Superior temporal gyrus (tissue), 1 donor: ENCODE measurements around the gene OR52B6.
A peak's percentile ranks its signal among the peaks of the same experiment; 100 is the strongest.
"Not testable (repeated sequence)": the region's sequence is repeated elsewhere in the genome, so short reads cannot be mapped to it uniquely, and the experiment has no call there.

ENCODE experiments used
- DNase-seq: peaks from one replicate; pipeline ENCODE4 v3.0.0-alpha.2; 2016; ENCODE audit errors: extremely low spot score

The OR52B6 gene, protein sequence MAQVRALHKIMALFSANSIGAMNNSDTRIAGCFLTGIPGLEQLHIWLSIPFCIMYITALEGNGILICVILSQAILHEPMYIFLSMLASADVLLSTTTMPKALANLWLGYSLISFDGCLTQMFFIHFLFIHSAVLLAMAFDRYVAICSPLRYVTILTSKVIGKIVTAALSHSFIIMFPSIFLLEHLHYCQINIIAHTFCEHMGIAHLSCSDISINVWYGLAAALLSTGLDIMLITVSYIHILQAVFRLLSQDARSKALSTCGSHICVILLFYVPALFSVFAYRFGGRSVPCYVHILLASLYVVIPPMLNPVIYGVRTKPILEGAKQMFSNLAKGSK

DNA sequence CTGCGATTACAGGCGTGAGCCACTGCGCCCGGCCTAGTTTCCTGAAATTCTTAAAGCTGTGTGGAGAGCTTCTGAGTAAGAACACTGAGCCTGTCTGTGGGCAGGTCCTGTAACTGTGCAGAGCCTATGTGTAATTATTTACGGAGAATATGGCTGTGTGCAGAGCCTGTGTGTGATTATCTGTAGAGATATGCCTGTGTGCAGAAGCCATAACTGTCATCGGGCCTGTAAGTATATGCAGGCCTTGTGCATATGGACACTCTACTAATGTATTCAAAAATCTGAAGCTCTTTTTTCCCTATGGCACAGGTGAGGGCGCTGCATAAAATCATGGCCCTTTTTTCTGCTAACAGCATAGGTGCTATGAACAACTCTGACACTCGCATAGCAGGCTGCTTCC is at the start of gene OR52B6:
Gene OR52B6, plus strand, starts transcription at position 301 of the 400 bp plus-strand sequence. Its CDS starts 0 bp downstream, at position 301.
- DNase-seq: no peak

- no peak for DNase-seq
Observed at GRCh38 chr11:5531053-5531831, 49.4 kb upstream of the OR52B6 start.

GRCh38 chr11:5534046-5534445 is 46.6 kb upstream of the OR52B6 start:
- DNase-seq: no peak

GRCh38 chr11:5536482-5536881 is 44.2 kb upstream of the OR52B6 start:
- DNase-seq: no peak

GRCh38 chr11:5541427-5541826 is 39.2 kb upstream of the OR52B6 start:
- no peak for DNase-seq

GRCh38 chr11:5546457-5546856 is 34.2 kb upstream of the OR52B6 start:
- DNase-seq: no peak

DNA sequence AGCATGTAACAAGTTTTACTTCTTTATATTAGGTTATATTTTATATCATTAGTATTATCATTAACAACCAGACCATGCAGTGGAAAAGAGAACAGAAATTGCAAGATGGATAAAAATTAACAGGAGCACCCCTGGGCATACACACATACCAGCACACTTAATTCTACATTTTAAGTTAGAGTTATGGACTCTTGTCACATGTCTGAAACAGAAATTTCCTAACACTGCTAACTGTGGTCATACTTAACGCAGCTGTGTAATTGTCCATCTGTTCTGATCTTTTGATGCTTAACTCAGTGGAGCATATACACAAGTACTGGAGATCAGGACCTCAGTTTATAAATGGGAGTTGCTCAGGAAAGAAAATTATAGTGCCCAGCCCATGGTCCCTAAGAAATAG is 32.7 kb upstream of the OR52B6 start:
- DNase-seq: no peak

- DNase-seq: no peak
Observed at GRCh38 chr11:5548440-5548839, 32.2 kb upstream of the OR52B6 start, which contains the start of gene OR52H1. TSS of gene OR52H1 (minus strand) at chr11:5548540. CDS start at chr11:5545505, 3,035 bp downstream.

DNA sequence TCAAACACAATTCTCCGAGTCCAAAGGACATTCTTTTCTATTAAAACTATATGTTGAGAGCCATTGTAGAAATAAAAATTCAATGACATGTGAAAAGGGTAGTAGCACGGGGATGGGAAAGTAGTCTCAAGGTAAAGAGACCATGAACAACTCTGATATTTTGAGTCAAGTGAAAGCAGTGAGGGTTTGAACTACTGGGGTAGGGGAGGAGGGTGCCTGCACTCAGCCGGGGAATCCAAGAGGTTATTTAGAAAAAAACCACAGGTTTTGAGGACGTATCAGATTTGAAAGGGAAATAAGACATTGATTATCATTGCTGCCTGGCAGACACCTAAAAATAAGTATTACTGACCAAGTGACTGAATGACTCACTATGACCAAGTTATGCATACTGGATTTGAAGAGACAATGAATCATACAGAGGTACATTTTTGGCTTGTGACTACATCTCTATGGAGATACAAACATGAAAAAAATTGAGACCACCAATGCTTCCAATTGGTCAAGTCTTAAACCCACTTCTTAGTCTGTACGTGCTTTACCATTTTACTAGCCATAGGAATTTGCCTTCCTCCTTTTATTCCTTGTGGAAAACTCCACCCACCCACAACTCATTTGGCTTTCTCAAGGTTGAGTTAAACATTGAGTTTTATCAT is 30.1 kb upstream of the OR52B6 start:
- DNase-seq: no peak

- DNase-seq: peak; percentile 22
Observed at GRCh38 chr11:5553343-5553742, 27.3 kb upstream of the OR52B6 start.

DNA sequence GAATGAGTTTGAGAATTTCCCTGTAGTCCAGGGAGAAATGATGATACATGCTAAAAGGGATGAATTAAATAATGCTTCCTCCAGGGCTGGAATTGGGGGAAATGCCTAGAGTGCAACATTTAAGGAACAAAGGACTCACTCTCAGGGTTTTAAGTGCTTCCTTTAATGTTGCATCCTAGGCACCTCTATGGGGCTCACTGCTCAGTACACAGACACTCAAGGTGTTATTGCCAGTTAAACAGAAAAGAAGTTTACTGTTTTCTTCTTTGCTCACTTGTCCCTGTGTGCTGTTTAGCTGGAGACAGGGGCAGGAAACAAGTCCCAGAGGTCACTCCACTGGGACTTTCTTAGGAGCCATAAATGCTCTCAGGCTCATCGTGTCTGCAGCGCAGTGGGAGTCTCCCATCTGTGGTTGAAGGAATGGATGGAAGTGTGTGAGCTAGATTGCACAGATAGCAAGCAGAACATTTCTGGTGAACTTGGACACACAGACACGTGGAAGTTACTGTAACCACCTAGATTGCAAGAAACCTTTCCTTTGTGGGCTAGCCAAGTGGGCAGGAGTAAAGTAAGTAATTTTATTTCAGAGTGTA is 24.0 kb upstream of the OR52B6 start:
- no peak for DNase-seq

GRCh38 chr11:5557751-5558150 is 22.9 kb upstream of the OR52B6 start:
- no peak for DNase-seq

DNA sequence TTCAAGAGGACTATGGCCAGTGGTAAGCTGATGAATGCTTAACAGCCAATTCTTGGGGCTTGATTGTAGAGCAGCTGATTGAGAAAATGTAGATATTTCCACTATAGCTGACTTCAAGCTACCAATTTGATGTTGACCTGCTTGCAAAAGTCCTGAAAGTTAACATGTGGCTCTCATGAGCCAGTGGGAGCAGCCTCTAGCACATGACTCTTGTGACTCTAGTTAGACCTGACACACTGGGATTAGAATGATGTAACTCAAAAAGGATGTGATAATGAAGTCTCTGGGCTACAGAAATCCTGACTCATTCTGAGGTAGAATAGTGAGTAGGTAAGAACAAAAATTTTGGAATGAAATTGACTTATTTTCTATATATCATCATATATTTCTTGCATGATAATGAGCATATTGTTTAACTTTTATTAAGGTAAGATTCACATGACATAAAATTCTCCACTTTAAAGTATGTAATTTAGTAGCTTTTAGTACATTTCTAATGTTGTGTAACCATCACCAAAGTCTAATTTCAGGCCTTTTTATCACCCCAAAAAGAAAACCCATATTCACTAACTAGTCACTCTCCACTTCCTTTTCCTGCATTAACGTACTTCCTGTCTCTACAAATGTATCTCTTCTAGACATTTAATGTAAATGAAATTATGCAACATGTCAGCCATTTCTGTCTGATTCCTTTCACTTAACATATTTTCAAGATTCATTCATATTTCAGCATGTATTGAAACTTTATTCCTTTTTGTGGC is 16.2 kb upstream of the OR52B6 start:
- DNase-seq: no peak

- DNase-seq: no peak
Observed at GRCh38 chr11:5574654-5575053, 6.0 kb upstream of the OR52B6 start.

- no peak for DNase-seq
Observed at GRCh38 chr11:5575152-5575551, 5.5 kb upstream of the OR52B6 start.

DNA sequence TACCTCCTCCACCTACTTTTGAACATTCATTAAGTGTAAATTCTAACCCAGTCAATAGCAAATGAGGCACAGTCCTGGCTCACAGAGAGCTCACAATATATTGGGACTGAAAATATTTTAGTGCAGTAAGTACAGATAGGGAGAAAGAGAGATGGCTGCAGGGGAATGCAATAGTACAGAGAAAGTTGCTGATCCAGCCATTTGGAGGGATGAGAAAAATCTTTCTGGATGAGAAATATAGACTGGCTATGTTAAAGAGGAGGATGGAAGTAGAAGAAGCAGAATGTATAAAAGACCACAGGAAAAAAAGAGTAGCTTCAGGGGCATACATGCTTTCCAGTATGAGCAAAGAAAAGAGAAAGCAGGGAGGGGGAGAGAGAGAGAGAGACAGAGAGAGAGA is 3.6 kb upstream of the OR52B6 start:
- no peak for DNase-seq

DNA sequence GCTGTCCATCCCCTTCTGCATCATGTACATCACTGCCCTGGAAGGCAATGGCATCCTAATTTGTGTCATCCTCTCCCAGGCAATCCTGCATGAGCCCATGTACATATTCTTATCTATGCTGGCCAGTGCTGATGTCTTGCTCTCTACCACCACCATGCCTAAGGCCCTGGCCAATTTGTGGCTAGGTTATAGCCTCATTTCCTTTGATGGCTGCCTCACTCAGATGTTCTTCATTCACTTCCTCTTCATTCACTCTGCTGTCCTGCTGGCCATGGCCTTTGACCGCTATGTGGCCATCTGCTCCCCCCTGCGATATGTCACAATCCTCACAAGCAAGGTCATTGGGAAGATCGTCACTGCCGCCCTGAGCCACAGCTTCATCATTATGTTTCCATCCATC is 337 bp downstream of the OR52B6 start:
- DNase-seq: no peak

DNA sequence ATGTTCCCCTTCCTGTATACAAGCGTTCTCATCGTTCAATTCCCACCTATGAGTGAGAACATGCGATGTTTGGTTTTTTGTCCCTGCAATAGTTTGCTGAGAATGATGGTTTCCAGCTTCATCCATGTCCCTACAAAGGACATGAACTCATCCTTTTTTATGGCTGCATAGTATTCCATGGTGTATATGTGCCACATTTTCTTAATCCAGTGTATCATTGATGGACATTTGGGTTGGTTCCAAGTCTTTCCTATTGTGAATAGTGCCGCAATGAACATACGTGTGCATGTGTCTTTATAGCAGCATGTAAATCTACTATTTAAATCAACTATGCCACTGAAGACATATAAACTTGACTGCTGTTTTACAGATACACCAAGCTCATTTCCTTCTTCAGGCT is 3.8 kb downstream of the OR52B6 start:
- DNase-seq: not testable (repeated sequence)

- not testable (repeated sequence) for DNase-seq
Observed at GRCh38 chr11:5589906-5590305, 9.2 kb downstream of the OR52B6 start.

DNA sequence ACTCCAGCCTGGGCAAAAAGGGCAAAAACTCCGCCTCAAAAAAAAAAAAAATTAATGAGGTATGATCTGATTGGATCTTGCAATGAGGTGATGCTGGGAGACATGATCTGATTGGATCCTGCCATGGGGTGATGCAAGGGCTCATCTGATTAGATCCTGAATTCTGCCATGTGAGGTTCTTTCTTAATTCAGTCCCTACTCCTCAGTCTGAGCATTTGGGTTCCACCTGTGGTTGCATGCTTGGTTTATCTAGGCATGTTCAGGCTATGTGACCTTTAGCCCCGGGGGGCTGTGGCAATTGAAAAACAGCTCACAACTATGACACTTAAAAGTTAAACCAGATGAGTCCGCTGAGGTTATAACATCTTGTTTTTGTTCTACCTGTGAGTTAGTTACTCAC is 10.9 kb downstream of the OR52B6 start:
- no peak for DNase-seq

DNA sequence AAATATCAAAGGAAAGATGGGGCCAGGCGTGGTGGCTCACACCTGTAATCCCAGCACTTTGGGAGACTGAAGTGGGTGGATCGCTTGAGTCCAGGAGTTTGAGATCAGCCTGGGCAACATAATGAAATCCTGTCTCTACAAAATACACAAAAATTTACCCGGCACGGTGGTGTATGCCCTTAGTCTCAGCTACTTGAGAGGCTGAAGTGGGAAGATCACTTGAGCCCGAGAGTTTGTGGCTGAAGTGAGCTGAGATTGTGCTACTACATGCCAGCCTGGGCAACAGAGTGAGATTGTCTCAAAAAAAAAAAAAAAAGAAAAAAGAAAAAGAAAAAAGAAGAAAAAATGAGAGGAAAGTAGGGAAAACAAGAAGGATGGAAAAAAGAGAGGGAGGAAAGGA is 11.9 kb downstream of the OR52B6 start:
- DNase-seq: no peak
